MCF 10A (cell line): ENCODE results near the gene RASSF8. TPM values are rescaled to one million over a fixed set of nuclear protein-coding genes. Genes with fewer than 3 reads are reported as not detected.

Experiments used
- BruUV-seq: library from RNA; stranded (reverse); fragments of 400-500 nt; replicated peaks from 2 replicates; lab custom pipeline; 2021; lab: Mats Ljungman, UMichigan
- CTCF ChIA-PET: fragments of 300-600 bp; sonication (Branson Sonifier 250); formaldehyde crosslinking; extraction: SDS; loops from one replicate; lab custom pipeline; 2021; ENCODE audit warnings: antibody characterized with exemption, inconsistent platforms; lab: Yijun Ruan, JAX
- POLR2A ChIA-PET: fragments of 300-600, 350-650 bp; sonication (Branson Sonifier 250); formaldehyde crosslinking; extraction: SDS; loops from one replicate; lab custom pipeline; 2020; ENCODE audit warnings: antibody characterized with exemption, inconsistent platforms; lab: Yijun Ruan, JAX
- DNase-seq: peaks from one replicate; pipeline ENCODE4 v3.0.0-alpha.2; 2018; ENCODE audit not compliant: unreplicated experiment
- H3K27ac Mint-ChIP-seq: one replicate; pipeline ENCODE4 v1.8.0; 2022; ENCODE audit warnings: mild to moderate bottlenecking, low read depth, mixed read lengths; ENCODE audit not compliant: unreplicated experiment
- H3K27me3 Mint-ChIP-seq: one replicate; pipeline ENCODE4 v1.8.0; 2022; ENCODE audit warnings: mixed read lengths; ENCODE audit not compliant: insufficient read depth, unreplicated experiment
- H3K36me3 Mint-ChIP-seq: one replicate; pipeline ENCODE4 v1.8.0; 2022; ENCODE audit warnings: mild to moderate bottlenecking, moderate library complexity, mixed read lengths; ENCODE audit not compliant: insufficient read depth, unreplicated experiment
- H3K4me1 Mint-ChIP-seq: one replicate; pipeline ENCODE4 v1.8.0; 2022; ENCODE audit warnings: mixed read lengths; ENCODE audit not compliant: insufficient read depth, unreplicated experiment
- H3K4me3 Mint-ChIP-seq: one replicate; pipeline ENCODE4 v1.8.0; 2022; ENCODE audit warnings: mild to moderate bottlenecking, moderate library complexity, mixed read lengths; ENCODE audit not compliant: unreplicated experiment
- H3K9me3 Mint-ChIP-seq: one replicate; pipeline ENCODE4 v1.8.0; 2022; ENCODE audit warnings: mixed read lengths; ENCODE audit not compliant: unreplicated experiment
- intact Hi-C: fragments of 100-400 bp; cut with micrococcal nuclease; formaldehyde crosslinking; loops from 2 replicates; pipeline ENCODE4 v1.14.1; 2022
- total RNA-seq: library from RNA; stranded (reverse); gene quantifications from 2 replicates; pipeline ENCODE4 v1.2.3, GENCODE V29; 2022
- TF ChIP-seq, protein P1 (sequence below): fragments of 200-600 bp; IDR thresholded peaks from one replicate; pipeline ENCODE4 v1.8.0; 2022; ENCODE audit warnings: antibody characterized with exemption, mild to moderate bottlenecking; ENCODE audit not compliant: unreplicated experiment

Gene RASSF8
- total RNA-seq, 1 experiment from 2014 or later, result 52.9 TPM

DNA sequence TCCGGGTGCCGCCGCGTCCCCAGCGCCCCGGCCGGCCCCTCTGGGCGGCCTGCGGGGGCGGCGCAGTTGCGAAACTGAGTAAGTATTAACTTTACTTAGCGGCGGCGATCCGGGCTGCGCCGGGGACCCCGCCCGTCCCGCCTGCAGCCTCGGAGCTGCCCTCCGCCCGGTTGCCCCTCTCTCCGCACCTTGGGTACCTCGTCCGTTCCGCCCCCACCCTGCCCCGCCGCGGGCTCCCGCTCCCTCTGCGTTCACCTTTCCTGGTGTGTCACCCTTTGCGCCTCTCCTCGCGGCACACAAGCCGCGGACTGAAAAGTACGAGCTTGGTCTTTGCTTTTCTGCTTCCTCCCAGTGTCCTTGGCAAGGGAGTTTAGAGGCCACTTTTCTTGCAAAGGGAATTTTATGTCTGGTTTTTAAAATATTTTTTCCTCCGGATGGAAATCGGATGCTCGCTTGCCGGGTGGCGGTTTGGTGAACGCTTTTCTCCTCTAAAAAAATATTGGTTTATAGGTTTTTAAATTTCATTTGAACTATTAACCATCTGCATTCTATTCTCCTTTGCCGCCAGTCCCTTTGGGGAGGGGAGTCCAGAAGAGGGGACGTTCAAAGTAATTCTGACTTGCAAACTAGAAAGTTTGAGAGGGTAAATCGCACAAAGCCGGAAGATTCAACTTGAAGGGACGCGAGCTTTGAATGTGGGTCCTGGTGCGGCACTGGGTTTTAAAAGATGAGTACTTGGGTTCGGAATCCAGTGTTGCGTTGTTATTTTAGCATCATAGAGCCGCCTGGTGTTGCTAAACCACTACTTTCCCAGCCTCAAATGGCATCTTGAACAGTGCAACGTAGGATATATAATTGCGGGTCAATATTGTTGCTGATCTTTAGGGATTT is 834 bp downstream of the RASSF8 start:
- Mint-ChIP-seq H3K4me1 (peaks cover 27% of the 10 kb centered on the region), H3K27ac (peak overlapping the region; percentile 71), H3K9me3 (no peaks in the 10 kb centered on the region), H3K4me3 (peak overlapping the region; percentile 81), H3K36me3 (no peaks in the 10 kb centered on the region), H3K27me3 (no peaks in the 10 kb centered on the region)
- POLR2A ChIA-PET, result interaction anchor here (0.5 to 3.7 kb wide), 37 partner anchors 12 to 542 kb away, joined by 3 to 29 read pairs (median 4); partner anchors contain the start of gene BHLHE41
- DNase-seq, result peak; percentile 76
- TSS peak; percentile 43 for BruUV-seq
- CTCF ChIA-PET, result interaction anchor here (0.6 to 1.9 kb wide), 26 partner anchors 11 to 585 kb away, joined by 3 to 11 read pairs (median 4); no protein-coding TSS in a partner anchor
- intact Hi-C loops, result loop anchor here (1.0 to 5.0 kb wide), 7 partner anchors 70 to 627 kb away; no protein-coding TSS in a partner anchor
- TF ChIP-seq, protein P1, sequence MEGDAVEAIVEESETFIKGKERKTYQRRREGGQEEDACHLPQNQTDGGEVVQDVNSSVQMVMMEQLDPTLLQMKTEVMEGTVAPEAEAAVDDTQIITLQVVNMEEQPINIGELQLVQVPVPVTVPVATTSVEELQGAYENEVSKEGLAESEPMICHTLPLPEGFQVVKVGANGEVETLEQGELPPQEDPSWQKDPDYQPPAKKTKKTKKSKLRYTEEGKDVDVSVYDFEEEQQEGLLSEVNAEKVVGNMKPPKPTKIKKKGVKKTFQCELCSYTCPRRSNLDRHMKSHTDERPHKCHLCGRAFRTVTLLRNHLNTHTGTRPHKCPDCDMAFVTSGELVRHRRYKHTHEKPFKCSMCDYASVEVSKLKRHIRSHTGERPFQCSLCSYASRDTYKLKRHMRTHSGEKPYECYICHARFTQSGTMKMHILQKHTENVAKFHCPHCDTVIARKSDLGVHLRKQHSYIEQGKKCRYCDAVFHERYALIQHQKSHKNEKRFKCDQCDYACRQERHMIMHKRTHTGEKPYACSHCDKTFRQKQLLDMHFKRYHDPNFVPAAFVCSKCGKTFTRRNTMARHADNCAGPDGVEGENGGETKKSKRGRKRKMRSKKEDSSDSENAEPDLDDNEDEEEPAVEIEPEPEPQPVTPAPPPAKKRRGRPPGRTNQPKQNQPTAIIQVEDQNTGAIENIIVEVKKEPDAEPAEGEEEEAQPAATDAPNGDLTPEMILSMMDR, result no peak

GRCh38 chr12:25960143-25960542 is 1.7 kb downstream of the RASSF8 start:
- DNase-seq, result peak; percentile 44
- H3K4me1 Mint-ChIP-seq, result peaks cover 27% of the 10 kb centered on the region
- peak overlapping the region; percentile 81 for H3K4me3 Mint-ChIP-seq
- BruUV-seq, result no TSS peak
- TF ChIP-seq, protein P1, result no peak
- peak overlapping the region; percentile 71 for H3K27ac Mint-ChIP-seq
- H3K9me3 Mint-ChIP-seq, result no peaks in the 10 kb centered on the region
- ChIA-PET CTCF (interaction anchor here (0.6 to 1.9 kb wide), 12 partner anchors 12 to 524 kb away, joined by 3 to 11 read pairs (median 6); no protein-coding TSS in a partner anchor), POLR2A (interaction anchor here (0.6 to 3.7 kb wide), 21 partner anchors 12 to 1280 kb away, joined by 3 to 29 read pairs (median 5); no protein-coding TSS in a partner anchor)
- H3K36me3 Mint-ChIP-seq, result peaks cover under 1% of the 10 kb centered on the region
- no peaks in the 10 kb centered on the region for H3K27me3 Mint-ChIP-seq
- intact Hi-C loops, result loop anchor here (2.0 kb wide), 1 partner anchor 57 kb away; no protein-coding TSS in a partner anchor

DNA sequence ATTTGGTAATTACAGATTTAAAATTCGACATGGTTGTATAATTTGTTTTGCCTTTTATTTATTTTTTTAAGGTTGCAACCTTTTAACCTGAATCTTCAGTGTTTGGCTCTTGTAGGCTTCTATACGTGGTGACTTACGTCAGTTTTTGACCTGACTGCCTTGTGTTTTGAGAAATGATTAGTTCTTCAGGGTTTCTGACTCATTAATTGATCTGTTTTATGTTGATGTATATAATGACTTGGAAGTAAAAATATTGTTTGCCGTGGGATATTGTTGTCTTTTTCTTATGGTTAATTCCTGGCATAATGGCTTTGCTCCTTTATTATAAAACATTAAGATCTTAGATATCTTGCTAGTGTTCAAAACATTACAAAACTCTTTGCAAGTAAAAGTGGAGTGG is 2.5 kb downstream of the RASSF8 start:
- intact Hi-C loops, result loop anchor here (2.0 kb wide), 1 partner anchor 56 kb away; no protein-coding TSS in a partner anchor
- Mint-ChIP-seq H3K9me3 (no peaks in the 10 kb centered on the region), H3K27ac (no peak overlapping the region), H3K36me3 (peaks cover 8% of the 10 kb centered on the region), H3K4me1 (peaks cover 27% of the 10 kb centered on the region), H3K4me3 (peak overlapping the region; percentile 81), H3K27me3 (no peaks in the 10 kb centered on the region)
- no peak for DNase-seq
- no TSS peak for BruUV-seq
- POLR2A ChIA-PET, result interaction anchor here (1.0 to 3.7 kb wide), 5 partner anchors 33 to 376 kb away, joined by 3 to 29 read pairs (median 6); no protein-coding TSS in a partner anchor
- TF ChIP-seq, protein P1, result no peak
- CTCF ChIA-PET, result interaction anchor here (0.5 to 1.9 kb wide), 5 partner anchors 11 to 310 kb away, joined by 3 to 6 read pairs (median 4); no protein-coding TSS in a partner anchor
